ENCODE data around the gene LRPAP1.

The LRPAP1 gene

DNA sequence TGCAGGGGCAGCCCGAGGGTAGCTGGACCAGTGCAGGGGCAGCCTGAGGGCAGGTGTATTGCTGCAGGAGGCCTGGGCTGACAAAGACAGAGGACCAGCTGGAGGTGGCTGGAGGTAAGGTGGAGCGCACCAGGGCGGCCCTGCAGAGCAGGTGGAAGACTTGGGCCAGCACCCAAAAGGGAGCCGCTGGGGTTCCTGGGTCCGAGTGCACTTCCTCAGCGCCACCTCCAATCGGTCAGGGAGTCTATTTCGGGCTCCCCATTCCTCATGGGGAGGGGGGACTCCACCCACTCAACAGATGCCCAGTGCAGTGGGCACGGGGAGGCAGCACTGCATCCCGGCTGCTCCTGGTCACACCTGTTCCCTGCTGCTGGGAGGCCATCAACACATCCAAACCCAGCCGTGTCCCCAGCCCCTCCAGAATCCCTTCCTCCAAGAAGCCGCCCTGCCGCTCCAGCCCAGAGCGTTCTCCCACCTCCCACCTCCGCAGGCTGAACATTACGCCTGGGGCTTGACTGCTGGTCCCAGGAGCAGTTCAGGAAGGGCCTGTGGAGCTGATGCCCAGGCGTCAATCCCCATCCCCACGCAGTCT is 1.5 kb downstream of the LRPAP1 start:
- no peak for DNase-seq

DNA sequence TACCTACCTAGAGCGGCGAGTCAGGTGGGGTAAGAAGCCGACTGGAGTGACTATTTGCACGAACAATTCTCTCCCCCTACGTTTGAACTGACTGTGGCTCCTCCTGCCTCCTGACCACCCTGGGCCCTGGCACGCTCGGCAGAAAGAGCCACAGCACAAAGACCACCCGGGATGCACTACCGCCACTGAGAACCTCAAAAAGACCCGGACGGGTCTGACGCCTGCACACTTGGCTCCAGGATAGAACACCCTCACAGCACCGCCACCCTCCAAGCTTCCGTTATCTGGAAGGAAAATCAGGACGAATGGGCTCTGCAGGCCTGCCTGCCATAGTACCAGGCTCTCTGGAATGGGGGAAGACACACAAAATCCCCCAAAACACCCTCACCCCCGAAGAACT is 2.2 kb downstream of the LRPAP1 start:
- no peak for DNase-seq

DNA sequence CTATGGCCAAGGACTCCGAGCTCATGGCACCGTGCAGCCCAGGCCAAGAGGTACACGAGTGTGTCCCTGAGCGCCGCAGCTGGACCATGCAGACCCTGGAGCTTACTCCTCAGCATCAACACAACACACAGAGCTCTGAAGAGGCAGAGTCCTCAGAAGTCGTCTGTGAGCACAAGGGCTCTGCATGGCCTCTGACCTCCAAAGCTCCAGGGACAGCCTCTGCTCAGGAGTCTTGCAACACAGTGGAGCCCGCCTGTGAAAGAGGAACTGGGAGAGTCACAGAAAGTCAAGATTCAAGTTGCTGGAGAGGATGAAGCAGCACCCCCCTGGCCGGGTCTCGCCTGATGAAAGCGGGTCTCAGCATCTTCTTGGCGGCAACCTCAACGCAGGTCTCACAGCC is 2.9 kb downstream of the LRPAP1 start:
- no peak for DNase-seq

DNA sequence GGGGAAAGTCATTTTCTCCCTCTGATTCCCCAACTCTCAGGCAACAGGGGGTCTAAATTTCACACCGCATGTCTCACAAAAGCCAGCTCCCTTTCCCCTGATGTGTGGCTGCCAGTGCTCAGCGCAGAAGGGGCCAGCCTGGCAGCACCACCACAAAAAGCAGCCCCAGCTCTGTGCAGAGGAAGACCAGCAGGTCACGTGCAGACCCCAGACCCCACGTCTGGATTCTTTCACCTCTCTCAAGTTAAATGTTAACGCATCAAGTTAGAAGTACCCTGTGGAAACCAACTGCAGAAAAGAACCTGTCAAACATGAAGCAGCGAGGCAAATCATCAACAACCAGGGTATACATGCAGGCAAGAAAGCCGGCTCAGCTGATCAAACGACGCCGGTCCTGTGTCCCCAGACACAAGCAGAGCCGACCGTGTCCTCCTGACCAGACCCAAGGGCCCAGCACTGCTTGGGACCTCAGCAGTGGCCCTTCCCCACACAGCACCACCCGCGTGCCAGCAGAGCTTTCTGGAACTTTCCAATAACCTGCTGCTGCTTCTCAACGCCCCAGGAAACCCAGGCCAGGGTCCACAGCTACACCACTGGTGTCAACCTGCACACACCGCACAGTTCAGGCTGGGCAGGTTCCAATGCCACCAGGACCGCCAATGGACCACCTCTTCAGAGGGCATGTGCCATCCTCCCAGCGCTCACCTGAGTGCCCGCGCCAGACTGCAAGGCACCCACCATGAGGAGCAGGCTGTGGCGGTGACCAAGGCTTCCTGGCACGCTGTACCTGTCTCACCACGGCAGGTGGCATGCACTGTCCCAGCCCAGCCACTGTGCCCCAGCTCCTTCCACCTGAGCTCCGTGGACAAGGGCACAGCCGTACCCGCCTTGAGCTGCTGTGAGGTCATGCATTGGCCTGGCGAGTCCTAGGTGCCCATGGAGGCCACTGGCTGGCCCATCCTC is 4.0 kb downstream of the LRPAP1 start:
- DNase-seq = no peak

DNA sequence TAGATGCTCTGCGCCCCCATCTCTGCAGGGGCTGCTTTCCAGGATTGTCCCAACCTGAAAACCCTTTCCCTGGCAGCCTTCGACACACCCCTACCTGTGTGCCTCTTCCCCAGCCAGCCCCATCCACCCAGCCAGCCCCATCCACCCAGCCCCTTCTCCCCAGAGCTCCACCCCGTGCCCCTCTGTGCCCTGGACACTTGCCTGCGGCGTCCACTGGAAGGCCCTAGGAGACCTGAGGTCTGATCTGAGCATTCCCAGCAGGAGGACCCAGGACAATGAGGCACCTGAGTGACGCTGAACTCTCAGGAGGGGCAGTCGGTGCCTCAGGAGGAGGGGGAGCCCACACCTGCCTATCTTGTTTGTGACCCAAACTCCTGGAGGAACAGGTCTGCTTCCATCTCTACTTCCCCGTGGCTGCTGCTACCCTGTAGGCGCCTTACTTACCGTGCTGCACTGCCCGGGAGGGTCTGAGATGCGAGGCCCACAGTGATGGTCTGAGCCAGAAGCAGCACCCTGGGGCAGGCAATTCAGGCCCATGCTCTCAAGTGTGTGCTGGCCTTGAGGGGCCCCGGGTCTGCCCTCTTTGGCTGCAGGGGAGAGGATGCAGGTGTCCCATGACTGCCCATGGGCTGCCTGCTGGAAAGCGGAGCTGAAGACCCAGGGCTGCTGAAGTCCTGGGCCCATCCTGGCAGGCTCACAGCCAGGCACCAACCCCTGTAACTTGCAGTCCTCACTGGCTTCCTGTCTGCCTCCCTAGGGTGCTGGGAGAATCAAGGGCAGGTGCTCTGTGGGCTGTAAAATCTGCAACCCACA is 4.9 kb downstream of the LRPAP1 start:
- DNase-seq = no peak

DNA sequence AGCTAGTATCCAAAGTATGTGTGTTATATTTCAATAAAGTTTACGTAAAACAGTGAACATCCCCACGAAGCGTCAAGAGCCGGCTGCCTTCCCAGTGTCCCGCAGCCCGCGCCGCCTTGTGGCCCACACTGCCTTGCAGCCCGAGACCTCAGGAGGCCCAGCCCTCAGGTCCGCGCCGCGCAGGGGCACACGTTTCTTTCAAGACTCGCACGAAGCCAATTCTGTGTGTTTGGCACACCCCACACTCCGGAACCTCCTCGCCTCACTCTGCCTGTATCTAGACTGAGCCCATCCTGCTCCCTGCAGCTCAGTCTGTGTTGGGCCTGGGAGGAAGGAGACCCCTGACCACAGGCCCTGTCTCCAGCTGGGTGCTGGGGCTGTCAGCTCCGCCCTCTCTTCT is 5.8 kb downstream of the LRPAP1 start:
- no peak for DNase-seq

DNA sequence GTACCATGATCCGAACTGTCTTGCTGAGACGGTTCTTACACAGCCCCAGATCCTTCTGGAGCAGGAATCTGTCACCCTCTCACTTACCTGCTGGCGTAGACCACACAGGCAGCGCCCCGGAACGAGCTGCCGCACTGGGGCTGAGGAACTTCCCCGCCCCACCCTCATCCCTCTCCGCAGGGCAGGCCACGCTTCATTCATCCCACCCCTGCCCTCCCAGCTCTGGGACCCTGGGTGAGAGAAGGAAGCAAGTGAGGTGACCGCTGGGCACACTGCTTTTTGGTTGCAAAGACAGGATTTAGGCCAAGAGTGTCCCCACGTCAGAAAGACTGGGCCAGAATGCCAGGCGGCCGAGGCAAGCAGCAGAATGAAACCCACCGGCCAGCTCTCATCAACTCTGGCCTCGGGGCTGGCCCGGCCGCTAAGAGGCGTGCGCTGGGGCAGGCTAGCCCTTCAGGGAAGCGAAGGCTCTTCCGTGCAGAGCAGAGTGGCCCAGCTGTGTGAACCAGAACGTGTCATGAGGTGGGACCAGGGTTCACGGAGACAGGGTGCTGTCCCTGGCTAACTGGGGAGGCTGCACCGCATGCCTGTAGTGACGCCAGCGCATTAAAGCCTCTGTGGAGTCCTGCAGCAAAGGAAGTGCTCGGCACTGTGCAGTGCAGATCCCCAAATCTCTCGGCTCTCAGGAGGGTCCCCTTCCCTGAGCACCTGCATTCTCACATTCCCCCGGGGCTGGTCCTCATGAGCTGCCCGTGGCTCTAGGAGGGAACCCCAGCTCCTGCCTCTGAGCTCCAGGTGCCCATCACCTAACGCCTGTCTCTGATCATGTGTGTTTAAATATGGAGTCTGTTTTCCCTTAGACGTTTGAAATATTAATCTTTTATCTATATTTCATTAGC is 6.4 kb downstream of the LRPAP1 start:
- no peak for DNase-seq

DNA sequence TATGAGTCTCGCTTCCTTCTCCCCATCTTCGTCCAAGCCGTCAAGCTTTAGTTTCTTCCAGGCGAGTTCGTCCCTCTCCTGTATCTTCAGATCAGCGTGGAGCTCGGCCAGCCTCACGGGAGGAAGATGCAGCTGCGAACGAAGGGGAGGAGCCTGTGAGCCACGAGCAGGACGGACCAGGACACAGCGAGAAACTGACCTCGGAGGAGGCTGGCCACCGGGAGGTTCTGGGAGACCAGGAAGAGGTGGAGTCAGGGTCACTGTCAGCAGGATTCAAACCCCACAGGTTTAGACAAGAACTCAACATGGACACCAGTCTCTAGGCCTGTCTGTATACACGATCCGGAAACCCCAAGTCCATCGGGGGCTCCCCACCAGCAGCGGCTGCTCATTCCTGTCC is 7.3 kb downstream of the LRPAP1 start:
- DNase-seq = no peak

DNA sequence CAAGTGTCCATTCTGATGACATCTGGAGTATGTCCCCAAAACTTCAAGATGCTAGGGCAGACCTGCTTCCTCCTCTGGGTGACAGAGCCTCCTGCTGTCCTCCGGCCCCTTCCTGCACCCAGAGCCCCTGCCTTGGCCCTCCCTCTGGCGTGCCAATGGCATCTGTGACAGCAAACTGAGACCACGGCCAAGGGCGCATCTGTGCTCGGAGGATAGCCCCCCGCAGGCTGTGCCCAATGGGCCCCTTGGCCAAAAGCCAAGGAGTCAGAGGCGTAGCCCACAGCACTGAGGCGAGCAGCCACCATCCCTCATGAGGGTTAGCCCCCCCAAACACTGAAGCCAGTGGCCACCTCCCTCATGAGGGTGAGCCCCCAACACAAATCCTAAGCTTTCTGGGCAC is 7.9 kb downstream of the LRPAP1 start:
- no peak for DNase-seq

DNA sequence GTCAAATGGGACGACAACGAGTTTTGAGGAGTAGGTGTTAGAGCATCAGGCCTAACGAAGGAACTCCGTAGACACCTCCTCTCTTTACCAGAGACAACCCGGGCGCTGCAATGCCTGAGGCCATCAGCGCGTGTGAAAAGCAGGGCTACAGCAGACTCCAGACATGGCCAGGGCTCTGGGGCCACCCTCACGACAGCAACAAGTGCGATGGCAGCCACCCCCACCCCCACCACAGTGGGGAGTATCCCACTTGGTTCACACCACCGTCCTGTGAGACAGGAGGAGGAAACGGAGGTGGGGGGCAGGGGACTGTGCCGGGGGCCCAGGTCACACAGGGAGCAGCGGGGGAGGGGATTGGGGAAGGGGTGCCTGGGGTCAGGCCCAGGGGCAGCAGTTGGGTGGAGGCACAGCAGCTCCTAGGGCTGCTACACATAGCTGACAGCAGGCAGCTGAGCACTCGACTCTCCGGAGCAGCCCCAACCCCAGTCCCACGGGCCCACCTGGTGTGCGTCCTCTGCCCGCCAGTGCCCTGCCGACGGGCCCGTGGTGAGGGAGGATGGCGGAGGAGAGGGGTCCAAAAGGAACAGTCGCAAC is 8.5 kb downstream of the LRPAP1 start:
- no peak for DNase-seq

DNA sequence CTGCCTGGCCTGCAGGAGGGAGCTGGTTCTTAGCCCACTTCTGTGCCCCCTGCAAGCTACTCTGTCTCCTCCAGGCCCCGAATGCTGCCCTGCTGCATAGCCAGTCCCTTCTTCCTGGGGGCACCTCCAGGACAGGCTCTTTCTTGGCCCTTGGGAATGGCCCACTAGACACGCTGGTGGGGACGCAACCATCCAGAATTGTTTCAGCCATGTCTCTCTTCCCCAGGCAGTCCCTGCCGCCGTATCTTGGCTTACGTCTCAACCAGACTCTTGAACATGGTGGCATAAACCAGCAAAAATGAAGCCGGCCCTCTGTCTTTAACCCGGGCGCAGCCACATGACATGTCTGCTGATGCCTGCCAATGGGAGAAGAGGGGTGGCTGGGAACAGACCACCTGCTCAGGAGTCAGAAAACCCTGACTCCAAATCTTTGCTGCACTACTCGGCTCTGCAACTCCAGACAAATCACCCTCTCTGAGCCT is 9.0 kb downstream of the LRPAP1 start:
- DNase-seq = no peak

DNA sequence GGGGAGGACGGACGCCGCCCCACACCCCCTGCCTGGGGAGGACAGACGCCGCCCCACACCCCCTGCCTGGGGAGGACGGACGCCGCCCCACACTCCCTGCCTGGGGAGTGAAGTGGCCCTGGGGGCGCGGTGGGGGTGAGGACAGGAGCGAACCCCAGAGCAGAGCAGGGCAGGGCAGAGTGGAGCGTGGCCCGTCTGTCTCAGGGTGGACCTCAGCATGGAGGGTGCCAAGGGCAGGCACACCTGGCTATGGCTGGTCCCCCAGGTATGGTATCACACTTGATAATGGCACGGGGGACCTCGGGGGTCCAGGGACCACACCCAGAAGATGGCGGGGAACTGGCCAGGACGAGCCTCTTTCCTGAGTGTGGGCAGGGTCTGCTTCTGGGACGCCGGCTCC is 9.6 kb downstream of the LRPAP1 start:
- DNase-seq = no peak

DNA sequence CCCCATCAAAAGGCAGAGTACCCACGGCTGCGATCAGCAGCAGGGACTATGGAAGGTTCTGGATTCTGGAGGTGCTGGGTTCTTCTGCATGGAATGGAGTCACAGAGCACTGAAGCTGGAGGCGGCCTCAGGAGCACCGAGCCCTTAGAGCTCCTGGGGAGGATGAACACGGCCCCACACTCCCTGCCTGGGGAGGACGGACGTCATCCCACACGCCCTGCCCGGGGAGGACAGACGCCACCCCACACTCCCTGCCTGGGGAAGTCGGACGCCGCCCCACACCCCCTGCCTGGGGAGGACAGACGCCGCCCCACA is 9.9 kb downstream of the LRPAP1 start:
- DNase-seq = no peak

DNA sequence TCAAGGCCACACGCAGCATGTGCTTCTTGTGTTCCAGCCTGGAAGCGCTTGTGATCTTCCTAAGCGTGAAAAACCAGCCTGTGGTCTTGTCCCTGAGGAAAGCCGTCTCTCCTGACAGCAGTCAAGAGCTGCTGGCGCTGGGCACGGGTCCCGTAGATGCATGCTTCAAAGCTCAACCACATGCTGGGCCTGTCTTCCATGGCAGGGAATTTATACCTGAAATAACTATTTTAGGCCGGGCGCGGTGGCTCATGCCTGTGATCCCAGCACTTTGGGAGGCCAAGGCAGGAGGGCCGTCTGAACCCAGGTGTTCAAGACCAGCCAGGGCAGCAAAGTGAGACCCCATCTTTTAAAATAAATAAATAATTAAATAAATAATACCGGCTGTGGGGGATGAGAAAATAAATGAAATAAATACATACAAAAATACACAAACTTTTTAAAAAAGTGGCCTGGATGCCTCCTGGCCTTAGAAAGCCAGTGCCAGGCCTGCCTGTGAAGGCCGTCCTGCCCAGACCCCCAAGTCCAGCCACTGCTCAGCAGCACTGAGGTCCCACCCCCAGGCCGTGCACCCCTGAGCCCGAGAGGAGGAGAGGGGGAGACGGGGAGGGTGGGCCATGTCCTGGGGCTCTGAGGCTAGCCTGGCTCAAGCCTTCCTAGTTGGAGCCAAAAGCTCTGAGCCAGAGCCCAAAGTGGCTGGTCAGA is 10.4 kb downstream of the LRPAP1 start:
- DNase-seq = no peak

DNA sequence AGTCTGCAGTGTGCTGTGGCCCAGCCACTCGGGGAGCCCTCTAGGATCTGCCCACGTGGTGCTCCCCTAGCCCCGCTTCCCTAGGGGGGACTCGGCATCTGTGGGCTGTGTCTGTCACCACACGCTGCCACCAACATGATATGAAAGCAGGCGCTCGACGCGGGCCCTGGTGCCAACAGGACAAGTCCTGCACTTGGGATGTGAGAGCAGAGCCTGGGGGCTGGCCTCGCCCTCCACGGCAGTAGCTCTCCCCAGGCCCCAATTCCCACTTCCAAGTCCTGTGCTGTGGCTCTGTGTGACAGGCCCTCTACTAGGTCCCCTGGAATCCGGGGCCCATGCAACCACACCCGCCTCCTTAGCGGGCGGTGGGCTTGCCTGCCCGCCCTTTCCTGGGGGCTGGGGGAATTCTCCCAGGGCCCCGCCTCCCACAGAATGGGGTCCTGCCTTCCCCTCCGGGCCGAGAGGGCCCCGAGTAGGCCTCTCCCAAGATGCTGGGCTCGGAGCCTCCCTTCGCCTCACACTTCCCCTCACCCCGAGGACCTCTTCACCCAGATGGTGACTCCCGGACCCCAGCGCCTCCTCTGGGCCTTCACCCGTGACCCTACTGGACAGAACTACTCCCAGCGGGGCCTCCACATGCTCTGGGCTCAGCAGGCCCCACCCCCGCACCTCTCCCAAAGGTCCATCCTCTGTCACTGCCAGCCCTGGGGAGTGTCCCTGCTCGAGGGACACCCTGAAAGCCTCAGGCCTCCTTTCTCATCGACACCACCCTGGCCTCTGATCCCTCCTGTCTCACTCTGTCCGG is 11.2 kb downstream of the LRPAP1 start:
- DNase-seq = no peak

DNA sequence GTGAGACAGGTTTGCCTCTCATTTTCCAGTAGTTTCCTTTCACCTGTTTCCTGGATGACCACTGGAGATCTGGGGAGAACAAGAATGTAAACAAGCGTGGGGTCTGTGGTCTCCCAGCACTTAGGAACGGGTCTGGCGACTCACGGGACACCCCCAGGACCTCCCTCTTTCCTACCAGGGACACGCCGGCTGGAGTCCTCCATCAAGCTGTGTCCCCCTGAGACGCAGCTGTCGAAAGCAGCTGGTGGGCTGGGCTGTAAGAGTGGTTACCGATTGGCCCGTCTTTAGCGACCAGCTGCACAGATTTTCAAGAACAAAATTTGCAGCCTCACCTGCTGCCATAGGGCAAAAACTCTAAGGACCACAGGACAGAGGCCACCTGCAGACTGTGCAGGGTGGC is 11.9 kb downstream of the LRPAP1 start:
- no peak for DNase-seq

DNA sequence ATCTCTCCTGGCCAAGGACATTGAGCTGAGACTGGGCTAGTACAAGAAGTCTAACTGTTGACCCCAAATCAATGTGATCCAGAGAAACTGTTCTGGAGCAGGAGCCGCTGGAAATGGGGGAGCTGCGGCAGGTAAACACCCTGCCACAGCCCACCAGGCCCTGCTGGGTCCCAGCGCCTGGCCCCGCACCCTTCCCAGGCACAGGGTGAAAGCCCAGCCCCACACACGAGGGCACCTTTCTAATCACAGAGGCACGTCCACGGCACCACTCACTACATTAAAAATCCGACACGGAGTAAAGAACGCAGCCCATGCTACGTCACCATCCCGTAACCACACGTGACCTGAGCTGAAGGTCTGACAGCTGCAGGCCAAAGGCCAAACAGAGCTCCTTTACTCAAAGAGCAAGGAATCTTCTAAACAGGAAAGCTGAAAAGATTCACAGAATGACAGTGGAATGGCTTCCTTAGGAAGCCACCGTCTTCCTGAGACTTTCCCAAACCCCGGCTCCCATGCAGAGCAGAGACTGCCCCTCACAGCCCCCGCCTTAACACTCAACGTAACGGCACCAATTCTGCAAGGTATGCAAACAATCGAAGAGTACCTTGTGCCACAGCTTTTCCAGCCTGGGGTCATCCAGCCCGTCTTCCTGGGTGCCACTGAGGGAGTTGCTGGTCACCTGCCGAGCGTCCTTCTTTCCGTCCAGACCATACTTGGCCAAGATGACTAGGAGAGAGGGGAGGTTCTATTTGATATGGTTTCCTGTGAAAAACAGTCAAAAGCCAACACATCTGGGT is 12.6 kb downstream of the LRPAP1 start:
- no peak for DNase-seq

DNA sequence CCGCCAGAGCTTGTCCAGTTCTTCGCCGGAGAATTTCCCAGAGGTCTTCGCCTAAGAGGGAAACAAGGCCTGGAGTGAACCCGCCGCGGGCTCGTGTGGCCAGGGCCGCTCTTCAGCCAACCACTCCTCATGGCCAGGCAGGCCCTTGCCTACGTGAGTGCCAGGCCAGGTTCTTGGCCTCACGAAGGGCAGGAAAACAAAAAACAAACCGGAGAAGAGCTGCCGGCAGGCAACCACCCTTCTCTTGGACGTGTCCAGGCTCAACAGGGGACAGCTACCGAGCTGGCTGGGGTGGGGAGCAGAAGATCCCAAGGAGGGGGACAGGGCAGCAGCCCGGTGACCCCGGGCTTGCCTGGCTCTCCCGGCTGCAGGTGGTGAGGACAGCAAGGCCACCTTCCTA is 13.3 kb downstream of the LRPAP1 start:
- no peak for DNase-seq

DNA sequence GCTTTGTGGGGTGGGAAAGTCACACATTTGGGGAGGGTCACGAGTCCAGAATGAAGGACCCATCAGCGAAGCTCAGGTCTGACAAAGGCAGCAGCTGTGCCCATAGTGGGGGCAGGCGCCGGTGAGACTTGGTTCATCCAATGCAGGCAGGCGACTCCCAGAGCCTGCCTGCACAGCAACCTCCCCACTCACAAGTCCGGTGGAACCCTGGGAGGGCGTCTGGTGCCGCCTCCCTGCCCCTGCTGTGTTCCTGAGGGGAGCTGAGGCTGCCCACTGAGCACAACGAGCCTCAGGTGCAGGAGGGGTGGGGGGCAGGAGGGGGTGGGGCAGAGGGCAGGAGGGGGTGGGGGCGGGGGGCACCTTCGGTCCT is 13.7 kb downstream of the LRPAP1 start:
- no peak for DNase-seq
